ENCODE data around the gene FAXDC2.
"Not testable (repeated sequence)": the region's sequence is repeated elsewhere in the genome, so short reads cannot be mapped to it uniquely, and the experiment has no call there.

The FAXDC2 gene

GRCh38 chr5:154829589-154830218 lies 20.7 kb downstream of the FAXDC2 start:
- DNase-seq = no peak

GRCh38 chr5:154829181-154829588 lies 21.2 kb downstream of the FAXDC2 start:
- no peak for DNase-seq

- no peak for DNase-seq
Measured at GRCh38 chr5:154824070-154824469, 26.3 kb downstream of the FAXDC2 start.

- no peak for DNase-seq
Measured at GRCh38 chr5:154823605-154824004, 26.8 kb downstream of the FAXDC2 start.

GRCh38 chr5:154822896-154823295 lies 27.5 kb downstream of the FAXDC2 start:
- not testable (repeated sequence) for DNase-seq

GRCh38 chr5:154820383-154820782 lies 30.0 kb downstream of the FAXDC2 start:
- DNase-seq = no peak

GRCh38 chr5:154819546-154819945 lies 30.9 kb downstream of the FAXDC2 start:
- DNase-seq = no peak

- no peak for DNase-seq
Measured at GRCh38 chr5:154818471-154819116, 31.8 kb downstream of the FAXDC2 start.

- no peak for DNase-seq
Measured at GRCh38 chr5:154817815-154818214, 32.6 kb downstream of the FAXDC2 start.

GRCh38 chr5:154816891-154817492 lies 33.4 kb downstream of the FAXDC2 start:
- no peak for DNase-seq

GRCh38 chr5:154815684-154816247 lies 34.6 kb downstream of the FAXDC2 start:
- no peak for DNase-seq

GRCh38 chr5:154815025-154815424 lies 35.4 kb downstream of the FAXDC2 start:
- no peak for DNase-seq

- no peak for DNase-seq
Measured at GRCh38 chr5:154813736-154814135, 36.7 kb downstream of the FAXDC2 start.

GRCh38 chr5:154813158-154813557 lies 37.2 kb downstream of the FAXDC2 start:
- no peak for DNase-seq

GRCh38 chr5:154811653-154812465 lies 38.5 kb downstream of the FAXDC2 start:
- no peak for DNase-seq

GRCh38 chr5:154811239-154811638 lies 39.2 kb downstream of the FAXDC2 start:
- DNase-seq = no peak

GRCh38 chr5:154806176-154806575 lies 44.2 kb downstream of the FAXDC2 start:
- no peak for DNase-seq

- DNase-seq = no peak
Measured at GRCh38 chr5:154802050-154802449, 48.4 kb downstream of the FAXDC2 start.

GRCh38 chr5:154801083-154801482 lies 49.3 kb downstream of the FAXDC2 start:
- DNase-seq = no peak

GRCh38 chr5:154800582-154800981 lies 49.8 kb downstream of the FAXDC2 start:
- no peak for DNase-seq

- no peak for DNase-seq
Measured at GRCh38 chr5:154797762-154798161, 52.6 kb downstream of the FAXDC2 start.

GRCh38 chr5:154795235-154795596 lies 55.2 kb downstream of the FAXDC2 start:
- DNase-seq = no peak

- DNase-seq = no peak
Measured at GRCh38 chr5:154794525-154795234, 55.7 kb downstream of the FAXDC2 start.
